Glomerular visceral epithelial cell (primary cell): ENCODE results near the gene MIS18BP1.
"Not testable (repeated sequence)": the region's sequence is repeated elsewhere in the genome, so short reads cannot be mapped to it uniquely, and the experiment has no call there.

Experiments
- DNase-seq: peaks from one replicate; pipeline ENCODE4 v3.0.0-alpha.2; 2016; ENCODE audit errors: extremely low spot score

MIS18BP1 gene

DNA sequence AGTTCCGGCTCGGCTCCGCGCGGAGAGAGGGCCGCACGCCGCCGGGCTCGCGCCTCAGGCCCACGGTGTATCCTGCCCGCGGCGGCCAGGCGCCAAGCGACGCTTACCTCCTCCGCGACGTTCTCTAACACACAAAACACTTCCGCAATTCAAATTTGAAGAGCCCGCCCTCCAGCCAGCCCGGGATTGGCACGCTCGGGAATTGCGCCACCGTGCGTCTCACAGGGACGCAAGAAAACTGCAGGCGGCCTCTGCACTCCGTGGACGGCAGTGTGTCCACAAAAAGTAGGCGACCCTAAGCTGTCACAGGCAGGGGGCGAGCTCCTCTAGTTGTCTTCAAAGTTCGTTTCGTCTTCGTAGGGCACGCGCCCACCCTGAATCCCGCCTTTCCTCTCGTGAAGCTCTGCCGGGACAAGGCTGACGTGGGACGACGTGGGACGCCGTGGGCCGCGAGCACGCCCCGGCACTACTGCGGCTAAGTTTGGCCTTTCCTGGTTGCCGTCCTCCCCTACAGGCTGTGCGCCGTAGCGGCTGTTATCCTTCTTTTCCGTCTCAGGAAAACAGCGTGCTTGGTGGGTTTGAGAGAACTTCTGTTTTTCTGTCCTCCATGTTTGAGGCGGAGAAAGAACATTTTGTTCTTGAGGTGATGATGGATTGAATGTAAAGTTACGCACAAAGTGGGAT, at the start of gene MIS18BP1:
Gene MIS18BP1 (minus strand): TSS at position 133 of the 684 bp plus-strand sequence. CDS start 5,916 bp downstream, outside the sequence.
- peak; percentile 98 for DNase-seq

- DNase-seq = no peak
Observed at GRCh38 chr14:45298423-45299117, 45.6 kb upstream of the MIS18BP1 start.

DNA sequence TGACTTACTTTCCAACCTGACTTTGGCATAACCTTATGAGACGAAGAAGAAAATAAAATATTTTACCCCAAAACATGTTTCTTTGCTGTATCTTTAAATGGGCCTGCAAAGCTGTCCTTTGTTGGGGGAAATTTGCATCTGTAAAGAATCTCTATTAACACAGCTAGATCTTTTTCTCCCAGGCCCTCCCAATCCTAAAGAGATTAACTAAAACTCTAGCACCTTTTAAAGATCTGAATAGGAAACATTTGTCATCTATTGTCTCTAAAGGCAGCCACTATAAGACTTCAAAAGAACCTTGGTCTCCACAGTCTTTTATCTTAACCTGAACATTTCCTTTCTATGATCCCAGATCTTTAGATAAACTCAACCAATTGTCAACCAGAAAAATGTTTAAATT, 41.8 kb upstream of the MIS18BP1 start:
- not testable (repeated sequence) for DNase-seq

GRCh38 chr14:45290547-45290946, 37.5 kb upstream of the MIS18BP1 start:
- no peak for DNase-seq

GRCh38 chr14:45287610-45288009, 34.6 kb upstream of the MIS18BP1 start:
- no peak for DNase-seq

- DNase-seq = no peak
Observed at GRCh38 chr14:45284802-45285201, 31.8 kb upstream of the MIS18BP1 start.

DNA sequence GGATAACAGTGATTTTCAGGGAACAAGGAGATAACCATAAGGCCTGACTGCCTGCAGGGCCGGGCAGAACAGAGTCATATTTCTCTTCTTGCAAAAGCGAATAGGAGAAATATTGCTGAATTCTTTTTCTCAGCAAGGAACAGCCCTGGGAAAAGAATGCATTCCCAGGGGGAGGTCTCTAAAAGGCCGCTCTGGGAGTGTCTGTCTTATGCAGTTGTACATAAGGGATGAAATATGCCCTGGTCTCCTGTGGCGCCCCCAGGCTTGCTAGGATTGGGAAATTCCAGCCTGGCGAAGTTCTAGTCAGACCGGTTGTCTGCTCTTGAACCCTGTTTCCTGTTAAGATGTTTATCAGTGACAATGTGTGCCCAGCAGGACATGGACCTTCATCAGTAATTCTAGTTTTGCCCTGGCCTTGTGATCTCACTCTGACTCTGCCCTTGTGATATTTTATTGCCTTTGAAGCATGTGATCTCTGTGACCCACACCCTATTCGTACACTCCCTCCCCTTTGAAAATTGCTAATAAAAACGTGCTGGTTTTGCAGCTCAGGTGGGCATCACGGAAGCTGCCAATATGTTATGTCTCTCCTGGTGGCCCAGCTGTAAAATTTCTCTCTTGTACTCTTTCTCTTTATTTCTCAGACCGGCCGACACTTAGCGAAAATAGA, 28.9 kb upstream of the MIS18BP1 start:
- DNase-seq = not testable (repeated sequence)

DNA sequence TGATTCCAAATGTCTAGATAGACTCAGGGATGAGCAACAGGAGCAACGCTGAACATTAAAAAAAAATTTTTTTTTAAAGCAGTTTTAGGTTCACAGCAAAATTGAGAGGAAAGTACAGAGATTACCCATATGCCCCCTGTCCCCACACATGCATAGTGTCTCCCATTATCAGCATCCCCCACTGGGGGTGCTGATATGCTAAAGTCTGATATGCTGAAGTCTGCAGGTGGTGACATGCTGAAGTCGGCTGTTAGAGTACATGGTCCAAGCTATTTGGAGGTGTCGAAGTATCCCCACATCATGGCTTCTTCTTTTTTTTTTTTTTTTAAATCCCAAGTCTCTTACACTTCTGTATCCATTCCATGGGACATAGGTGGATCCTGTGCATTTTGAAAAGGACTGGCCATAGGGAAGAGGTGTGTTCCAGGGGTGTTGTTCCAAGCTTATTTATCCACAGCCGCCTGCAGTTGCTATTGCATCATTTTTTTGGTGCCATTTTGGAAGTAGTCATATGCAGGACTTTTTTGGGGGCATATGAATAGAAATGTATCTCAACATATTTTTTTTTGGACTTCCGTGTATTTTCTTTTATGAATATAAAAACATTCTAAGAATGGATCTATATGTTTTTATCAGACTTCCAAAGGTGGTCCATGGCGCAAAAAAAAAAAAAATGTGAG, 19.0 kb upstream of the MIS18BP1 start:
- DNase-seq = no peak

DNA sequence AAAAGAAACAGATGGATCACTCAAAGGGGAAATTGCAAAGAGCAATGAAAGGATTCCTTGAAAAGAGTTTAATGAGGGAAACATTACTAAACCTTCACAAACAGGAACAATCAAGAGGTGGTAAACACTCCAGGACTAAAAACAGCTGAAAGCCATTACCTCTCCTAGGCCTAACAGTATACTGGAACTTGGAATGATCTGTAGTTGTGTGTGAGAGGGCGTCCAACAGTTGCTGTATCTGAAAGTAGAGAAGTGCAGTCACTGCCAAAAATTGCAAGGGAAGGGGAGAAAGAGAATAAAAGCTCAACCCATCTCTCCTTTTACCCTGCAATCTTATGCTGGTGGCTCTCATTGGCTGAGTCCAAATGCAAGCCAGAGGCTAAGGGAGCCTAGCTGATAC, 17.0 kb upstream of the MIS18BP1 start:
- no peak for DNase-seq

DNA sequence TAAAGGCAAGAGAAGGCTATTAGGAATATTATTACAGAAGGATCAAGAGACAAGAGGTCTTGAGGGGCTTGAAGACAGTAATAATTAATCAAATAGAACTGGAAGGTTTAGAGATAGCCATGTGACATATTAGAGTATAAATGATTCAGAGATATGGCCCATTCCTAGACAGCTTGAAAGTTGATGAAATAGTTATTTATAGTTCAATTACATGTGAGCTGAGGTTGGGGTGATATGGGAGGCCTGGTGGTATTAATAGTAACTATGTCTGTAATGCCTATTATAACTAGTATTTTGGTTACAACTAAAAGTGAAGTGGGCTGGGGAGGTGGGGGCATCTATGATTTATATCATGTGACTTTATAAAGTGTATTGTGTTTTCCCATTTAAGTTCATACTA, 14.1 kb upstream of the MIS18BP1 start:
- no peak for DNase-seq

GRCh38 chr14:45262637-45263036, 9.6 kb upstream of the MIS18BP1 start:
- no peak for DNase-seq

- no peak for DNase-seq
Observed at GRCh38 chr14:45261209-45261608, 8.2 kb upstream of the MIS18BP1 start.

DNA sequence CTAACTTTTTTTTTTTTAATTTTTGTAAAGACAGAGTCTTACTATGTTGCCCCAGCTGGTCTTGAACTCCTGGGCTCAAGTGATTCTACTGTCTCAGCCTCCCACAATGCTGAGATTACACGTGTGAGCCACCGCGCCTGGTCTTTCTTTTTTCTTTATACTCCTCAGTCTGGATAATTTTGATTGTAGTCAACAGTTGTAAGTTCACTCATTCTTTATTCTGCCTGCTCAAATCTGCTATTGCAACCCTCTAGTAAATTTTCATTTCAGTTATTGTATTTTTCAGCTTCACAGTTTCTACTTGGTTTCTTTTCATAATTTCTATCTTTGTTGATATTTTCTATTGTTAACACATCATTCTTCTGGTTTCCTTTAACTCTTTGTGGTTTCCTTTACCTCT, 5.8 kb upstream of the MIS18BP1 start:
- DNase-seq = no peak

GRCh38 chr14:45258073-45258472, 5.1 kb upstream of the MIS18BP1 start:
- DNase-seq = no peak

DNA sequence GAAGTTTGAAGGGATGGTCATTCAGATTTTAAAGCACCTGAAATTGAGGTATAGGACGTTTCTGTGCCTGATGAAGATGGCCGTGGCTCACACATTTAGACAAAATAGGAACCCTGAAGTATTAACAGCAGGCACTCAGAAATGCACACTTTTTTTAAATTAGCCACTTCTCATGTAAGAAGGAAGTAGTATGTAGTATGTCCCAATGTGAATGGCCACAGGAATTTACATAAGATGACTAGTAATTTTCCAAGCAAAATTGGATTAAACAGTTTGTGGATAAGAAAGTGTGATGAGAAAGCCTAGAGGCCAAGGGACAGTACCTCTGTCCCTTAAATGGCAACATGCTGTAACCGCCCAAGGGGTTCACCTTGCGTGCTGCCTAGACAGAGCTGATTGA, 1.8 kb upstream of the MIS18BP1 start:
- DNase-seq = no peak

GRCh38 chr14:45253754-45254310, 830 bp upstream of the MIS18BP1 start:
- DNase-seq = peak; percentile 61

DNA sequence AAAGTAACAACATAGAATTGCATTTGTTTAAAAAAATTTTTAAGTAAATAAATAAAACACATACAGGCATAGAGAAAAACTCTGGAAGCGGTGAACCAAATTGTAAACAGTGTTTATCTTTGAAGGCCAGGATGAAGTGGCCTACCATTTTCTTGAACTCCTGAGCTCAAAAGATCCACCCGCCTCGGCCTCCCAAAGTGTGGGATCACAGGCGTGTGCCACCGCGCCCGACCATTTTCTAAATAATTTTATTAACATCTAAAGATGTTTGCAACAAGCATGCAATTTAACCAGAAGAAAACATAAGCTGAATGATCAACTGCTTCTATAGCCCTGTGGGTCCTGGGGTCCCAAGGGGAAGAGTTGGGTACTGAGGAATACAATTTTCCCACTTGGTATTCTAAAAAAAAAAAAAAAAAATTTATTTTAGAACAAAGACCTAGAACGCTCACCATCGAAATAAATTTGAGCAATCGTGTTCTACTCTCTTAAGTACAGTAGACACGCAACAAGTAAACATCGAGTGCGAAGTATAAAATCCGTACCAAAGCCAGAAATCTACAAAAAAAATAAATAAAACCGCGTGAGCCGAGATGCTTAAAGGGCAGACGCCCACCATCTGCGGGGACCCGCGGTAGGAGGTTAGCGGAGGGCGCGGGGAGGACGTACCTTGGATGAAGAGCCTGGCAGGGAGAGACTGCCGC, 484 bp downstream of the MIS18BP1 start:
- peak; percentile 33 for DNase-seq

GRCh38 chr14:45251912-45252311, 1.1 kb downstream of the MIS18BP1 start:
- DNase-seq = peak; percentile 17

DNA sequence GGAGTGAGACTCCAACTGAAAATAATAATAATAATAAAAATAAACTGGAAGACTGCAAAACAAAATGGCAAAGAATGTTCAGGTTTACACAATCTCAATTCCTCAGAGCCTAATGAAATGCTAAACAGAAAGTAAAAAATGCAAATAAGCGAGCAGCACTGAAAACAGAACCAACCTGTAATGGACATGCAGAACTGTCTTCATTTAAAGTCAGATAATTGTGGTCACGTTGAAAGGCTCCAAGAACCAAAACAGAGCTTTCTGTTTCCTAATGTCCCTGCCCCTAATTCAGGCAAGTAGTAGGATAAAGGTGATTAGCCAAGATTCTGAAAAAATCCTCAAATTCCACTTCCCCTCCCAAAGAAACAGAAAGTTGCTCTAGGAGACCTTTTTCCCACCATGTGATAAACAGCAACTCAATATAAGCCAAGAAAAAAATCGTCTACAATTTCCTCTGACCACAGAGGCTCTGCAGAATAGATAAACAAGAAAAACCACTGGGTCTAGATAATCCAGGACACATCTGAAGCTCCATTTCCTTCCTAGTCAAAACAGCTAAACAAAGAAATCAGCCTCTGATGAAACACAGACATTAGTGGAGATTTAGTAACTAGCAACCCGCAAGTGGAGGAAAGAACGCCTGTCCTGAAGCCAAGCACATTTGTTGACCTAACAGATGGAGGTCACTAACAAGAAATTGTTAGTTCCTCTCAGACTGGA, 3.0 kb downstream of the MIS18BP1 start:
- no peak for DNase-seq

- peak; percentile 15 for DNase-seq
Observed at GRCh38 chr14:45247427-45247826, 5.6 kb downstream of the MIS18BP1 start.

DNA sequence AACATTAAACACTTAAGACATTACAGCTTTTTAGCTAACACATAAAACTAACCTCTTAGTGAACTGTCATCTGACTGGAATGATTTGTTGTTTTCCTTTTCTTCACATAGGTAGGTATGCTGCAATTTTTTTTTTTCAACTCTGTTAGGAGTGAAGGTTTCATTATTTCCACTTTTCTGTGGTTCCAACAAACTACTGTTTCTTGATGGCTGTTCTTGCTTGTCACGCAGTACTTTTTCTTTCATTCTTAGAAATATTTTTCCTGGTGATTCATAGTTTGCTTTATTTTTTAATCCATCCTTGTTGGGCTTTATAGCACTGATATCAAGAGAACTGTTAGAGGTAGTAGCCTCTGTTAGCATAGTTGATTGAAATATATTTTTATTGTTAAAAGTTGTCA, 6.3 kb downstream of the MIS18BP1 start:
- no peak for DNase-seq
